ENCODE data around the gene CCDC169. TPM values are rescaled to one million over a fixed set of nuclear protein-coding genes. Genes with fewer than 3 reads are reported as not detected.

The CCDC169 gene
- total RNA-seq, 1 experiment from 2014 or later, result 36.8 TPM

- TF ChIP-seq, protein P1, sequence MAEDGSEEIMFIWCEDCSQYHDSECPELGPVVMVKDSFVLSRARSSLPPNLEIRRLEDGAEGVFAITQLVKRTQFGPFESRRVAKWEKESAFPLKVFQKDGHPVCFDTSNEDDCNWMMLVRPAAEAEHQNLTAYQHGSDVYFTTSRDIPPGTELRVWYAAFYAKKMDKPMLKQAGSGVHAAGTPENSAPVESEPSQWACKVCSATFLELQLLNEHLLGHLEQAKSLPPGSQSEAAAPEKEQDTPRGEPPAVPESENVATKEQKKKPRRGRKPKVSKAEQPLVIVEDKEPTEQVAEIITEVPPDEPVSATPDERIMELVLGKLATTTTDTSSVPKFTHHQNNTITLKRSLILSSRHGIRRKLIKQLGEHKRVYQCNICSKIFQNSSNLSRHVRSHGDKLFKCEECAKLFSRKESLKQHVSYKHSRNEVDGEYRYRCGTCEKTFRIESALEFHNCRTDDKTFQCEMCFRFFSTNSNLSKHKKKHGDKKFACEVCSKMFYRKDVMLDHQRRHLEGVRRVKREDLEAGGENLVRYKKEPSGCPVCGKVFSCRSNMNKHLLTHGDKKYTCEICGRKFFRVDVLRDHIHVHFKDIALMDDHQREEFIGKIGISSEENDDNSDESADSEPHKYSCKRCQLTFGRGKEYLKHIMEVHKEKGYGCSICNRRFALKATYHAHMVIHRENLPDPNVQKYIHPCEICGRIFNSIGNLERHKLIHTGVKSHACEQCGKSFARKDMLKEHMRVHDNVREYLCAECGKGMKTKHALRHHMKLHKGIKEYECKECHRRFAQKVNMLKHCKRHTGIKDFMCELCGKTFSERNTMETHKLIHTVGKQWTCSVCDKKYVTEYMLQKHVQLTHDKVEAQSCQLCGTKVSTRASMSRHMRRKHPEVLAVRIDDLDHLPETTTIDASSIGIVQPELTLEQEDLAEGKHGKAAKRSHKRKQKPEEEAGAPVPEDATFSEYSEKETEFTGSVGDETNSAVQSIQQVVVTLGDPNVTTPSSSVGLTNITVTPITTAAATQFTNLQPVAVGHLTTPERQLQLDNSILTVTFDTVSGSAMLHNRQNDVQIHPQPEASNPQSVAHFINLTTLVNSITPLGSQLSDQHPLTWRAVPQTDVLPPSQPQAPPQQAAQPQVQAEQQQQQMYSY (CRISPR knock-in tag; IDR thresholded peaks at IDR 0.05), result no peak
- TF ChIP-seq ZNF281 (CRISPR knock-in tag; IDR thresholded peaks at IDR 0.05) (no peak), E2F1 (CRISPR knock-in tag; IDR thresholded peaks at IDR 0.05) (no peak), ESRRA (CRISPR knock-in tag; IDR thresholded peaks at IDR 0.05; ENCODE audit: borderline replicate concordance) (no peak)
These were observed 33.7 kb upstream of the CCDC169 start (continued) for GRCh38 chr13:36331280-36331679.

- no peak for ATAC-seq
- Mint-ChIP-seq H3K4me1 (peaks cover 48% of the 10 kb centered on the region), H3K4me3 (no peak overlapping the region), H3K36me3 (peaks cover 57% of the 10 kb centered on the region), H3K27ac (no peak overlapping the region), H3K9me3 (no peaks in the 10 kb centered on the region), H3K27me3 (ENCODE audit: low read depth) (no peaks in the 10 kb centered on the region)
- no peak for DNase-seq (ENCODE audit: low spot score)
- POLR2A ChIA-PET, result no interaction called here
- CTCF ChIA-PET, result no interaction called here
- no peak for TF ChIP-seq ZNF219 (CRISPR knock-in tag; IDR thresholded peaks at IDR 0.05; ENCODE audit: borderline replicate concordance)
- TF ChIP-seq PRRX2 (CRISPR knock-in tag; IDR thresholded peaks at IDR 0.05), result no peak
- TF ChIP-seq NR1H2 (CRISPR knock-in tag; IDR thresholded peaks at IDR 0.05), result no peak
- TF ChIP-seq SOX15 (CRISPR knock-in tag; IDR thresholded peaks at IDR 0.05), result no peak
- TF ChIP-seq RELA (CRISPR knock-in tag; IDR thresholded peaks at IDR 0.05; ENCODE audit: borderline replicate concordance), result no peak
- TF ChIP-seq ATF3 (CRISPR knock-in tag; conservative IDR thresholded peaks at IDR 0.05), result no peak
- no peak for TF ChIP-seq ZNF317 (CRISPR knock-in tag; IDR thresholded peaks at IDR 0.05; ENCODE audit: borderline replicate concordance, low read depth)
- no peak for TF ChIP-seq ZNF263 (CRISPR knock-in tag; IDR thresholded peaks at IDR 0.05; ENCODE audit: low read depth)
- no peak for TF ChIP-seq IRF1 (CRISPR knock-in tag; IDR thresholded peaks at IDR 0.05)
- no peak for TF ChIP-seq SMAD3 (CRISPR knock-in tag; IDR thresholded peaks at IDR 0.05; ENCODE audit: borderline replicate concordance)
- no peak for TF ChIP-seq MLX (CRISPR knock-in tag; IDR thresholded peaks at IDR 0.05)
- TF ChIP-seq ZNF232 (CRISPR knock-in tag; IDR thresholded peaks at IDR 0.05), result no peak
- no peak for TF ChIP-seq E2F5 (CRISPR knock-in tag; IDR thresholded peaks at IDR 0.05)
- TF ChIP-seq, protein P2, sequence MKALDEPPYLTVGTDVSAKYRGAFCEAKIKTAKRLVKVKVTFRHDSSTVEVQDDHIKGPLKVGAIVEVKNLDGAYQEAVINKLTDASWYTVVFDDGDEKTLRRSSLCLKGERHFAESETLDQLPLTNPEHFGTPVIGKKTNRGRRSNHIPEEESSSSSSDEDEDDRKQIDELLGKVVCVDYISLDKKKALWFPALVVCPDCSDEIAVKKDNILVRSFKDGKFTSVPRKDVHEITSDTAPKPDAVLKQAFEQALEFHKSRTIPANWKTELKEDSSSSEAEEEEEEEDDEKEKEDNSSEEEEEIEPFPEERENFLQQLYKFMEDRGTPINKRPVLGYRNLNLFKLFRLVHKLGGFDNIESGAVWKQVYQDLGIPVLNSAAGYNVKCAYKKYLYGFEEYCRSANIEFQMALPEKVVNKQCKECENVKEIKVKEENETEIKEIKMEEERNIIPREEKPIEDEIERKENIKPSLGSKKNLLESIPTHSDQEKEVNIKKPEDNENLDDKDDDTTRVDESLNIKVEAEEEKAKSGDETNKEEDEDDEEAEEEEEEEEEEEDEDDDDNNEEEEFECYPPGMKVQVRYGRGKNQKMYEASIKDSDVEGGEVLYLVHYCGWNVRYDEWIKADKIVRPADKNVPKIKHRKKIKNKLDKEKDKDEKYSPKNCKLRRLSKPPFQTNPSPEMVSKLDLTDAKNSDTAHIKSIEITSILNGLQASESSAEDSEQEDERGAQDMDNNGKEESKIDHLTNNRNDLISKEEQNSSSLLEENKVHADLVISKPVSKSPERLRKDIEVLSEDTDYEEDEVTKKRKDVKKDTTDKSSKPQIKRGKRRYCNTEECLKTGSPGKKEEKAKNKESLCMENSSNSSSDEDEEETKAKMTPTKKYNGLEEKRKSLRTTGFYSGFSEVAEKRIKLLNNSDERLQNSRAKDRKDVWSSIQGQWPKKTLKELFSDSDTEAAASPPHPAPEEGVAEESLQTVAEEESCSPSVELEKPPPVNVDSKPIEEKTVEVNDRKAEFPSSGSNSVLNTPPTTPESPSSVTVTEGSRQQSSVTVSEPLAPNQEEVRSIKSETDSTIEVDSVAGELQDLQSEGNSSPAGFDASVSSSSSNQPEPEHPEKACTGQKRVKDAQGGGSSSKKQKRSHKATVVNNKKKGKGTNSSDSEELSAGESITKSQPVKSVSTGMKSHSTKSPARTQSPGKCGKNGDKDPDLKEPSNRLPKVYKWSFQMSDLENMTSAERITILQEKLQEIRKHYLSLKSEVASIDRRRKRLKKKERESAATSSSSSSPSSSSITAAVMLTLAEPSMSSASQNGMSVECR (CRISPR knock-in tag; IDR thresholded peaks at IDR 0.05; ENCODE audit: borderline replicate concordance), result no peak
These were observed 31.7 kb upstream of the CCDC169 start for GRCh38 chr13:36329361-36329760.

All from WTC11 (cell line).